ENCODE data around the gene BEND6. TPM values are rescaled to one million over a fixed set of nuclear protein-coding genes. Genes with fewer than 3 reads are reported as not detected.
A peak's percentile ranks its signal among the peaks of the same experiment; 100 is the strongest.

The BEND6 gene
- total RNA-seq, 1 experiment from 2014 or later, result 8.0 TPM

- DNase-seq (ENCODE audit: low read depth, low spot score) (no peak), ATAC-seq (no peak)
- H3K27ac ChIP-seq (ENCODE audit: low read length), result peak overlapping the region; percentile 95; the same call in 1 of the 2 replicates
- TF ChIP-seq, protein P1, sequence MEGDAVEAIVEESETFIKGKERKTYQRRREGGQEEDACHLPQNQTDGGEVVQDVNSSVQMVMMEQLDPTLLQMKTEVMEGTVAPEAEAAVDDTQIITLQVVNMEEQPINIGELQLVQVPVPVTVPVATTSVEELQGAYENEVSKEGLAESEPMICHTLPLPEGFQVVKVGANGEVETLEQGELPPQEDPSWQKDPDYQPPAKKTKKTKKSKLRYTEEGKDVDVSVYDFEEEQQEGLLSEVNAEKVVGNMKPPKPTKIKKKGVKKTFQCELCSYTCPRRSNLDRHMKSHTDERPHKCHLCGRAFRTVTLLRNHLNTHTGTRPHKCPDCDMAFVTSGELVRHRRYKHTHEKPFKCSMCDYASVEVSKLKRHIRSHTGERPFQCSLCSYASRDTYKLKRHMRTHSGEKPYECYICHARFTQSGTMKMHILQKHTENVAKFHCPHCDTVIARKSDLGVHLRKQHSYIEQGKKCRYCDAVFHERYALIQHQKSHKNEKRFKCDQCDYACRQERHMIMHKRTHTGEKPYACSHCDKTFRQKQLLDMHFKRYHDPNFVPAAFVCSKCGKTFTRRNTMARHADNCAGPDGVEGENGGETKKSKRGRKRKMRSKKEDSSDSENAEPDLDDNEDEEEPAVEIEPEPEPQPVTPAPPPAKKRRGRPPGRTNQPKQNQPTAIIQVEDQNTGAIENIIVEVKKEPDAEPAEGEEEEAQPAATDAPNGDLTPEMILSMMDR (IDR thresholded peaks at IDR 0.05), result no peak
- TF ChIP-seq SIN3A (IDR thresholded peaks at IDR 0.05; ENCODE audit: borderline replicate concordance, insufficient read depth, low read depth, low read length) (no peak), POLR2AphosphoS5 (IDR thresholded peaks at IDR 0.05; ENCODE audit: low read depth, low read length) (no peak), TCF7L2 (IDR thresholded peaks at IDR 0.05; ENCODE audit: low read depth, low read length) (no peak)
- TF ChIP-seq, protein P2, sequence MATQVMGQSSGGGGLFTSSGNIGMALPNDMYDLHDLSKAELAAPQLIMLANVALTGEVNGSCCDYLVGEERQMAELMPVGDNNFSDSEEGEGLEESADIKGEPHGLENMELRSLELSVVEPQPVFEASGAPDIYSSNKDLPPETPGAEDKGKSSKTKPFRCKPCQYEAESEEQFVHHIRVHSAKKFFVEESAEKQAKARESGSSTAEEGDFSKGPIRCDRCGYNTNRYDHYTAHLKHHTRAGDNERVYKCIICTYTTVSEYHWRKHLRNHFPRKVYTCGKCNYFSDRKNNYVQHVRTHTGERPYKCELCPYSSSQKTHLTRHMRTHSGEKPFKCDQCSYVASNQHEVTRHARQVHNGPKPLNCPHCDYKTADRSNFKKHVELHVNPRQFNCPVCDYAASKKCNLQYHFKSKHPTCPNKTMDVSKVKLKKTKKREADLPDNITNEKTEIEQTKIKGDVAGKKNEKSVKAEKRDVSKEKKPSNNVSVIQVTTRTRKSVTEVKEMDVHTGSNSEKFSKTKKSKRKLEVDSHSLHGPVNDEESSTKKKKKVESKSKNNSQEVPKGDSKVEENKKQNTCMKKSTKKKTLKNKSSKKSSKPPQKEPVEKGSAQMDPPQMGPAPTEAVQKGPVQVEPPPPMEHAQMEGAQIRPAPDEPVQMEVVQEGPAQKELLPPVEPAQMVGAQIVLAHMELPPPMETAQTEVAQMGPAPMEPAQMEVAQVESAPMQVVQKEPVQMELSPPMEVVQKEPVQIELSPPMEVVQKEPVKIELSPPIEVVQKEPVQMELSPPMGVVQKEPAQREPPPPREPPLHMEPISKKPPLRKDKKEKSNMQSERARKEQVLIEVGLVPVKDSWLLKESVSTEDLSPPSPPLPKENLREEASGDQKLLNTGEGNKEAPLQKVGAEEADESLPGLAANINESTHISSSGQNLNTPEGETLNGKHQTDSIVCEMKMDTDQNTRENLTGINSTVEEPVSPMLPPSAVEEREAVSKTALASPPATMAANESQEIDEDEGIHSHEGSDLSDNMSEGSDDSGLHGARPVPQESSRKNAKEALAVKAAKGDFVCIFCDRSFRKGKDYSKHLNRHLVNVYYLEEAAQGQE (IDR thresholded peaks at IDR 0.05; ENCODE audit: insufficient read depth in 1 of 2, low read depth in 2 of 2, low read length in 1 of 2), result no peak
- BruUV-seq (replicated peaks), result no TSS peak
- ChIA-PET CTCF (interaction anchor here (2.5 kb wide), 1 partner anchor 359 kb away, joined by 6 read pairs; no protein-coding TSS in a partner anchor), POLR2A (no interaction called here)
- peaks cover 13% of the 10 kb centered on the region for H3K36me3 ChIP-seq (ENCODE audit: control insufficient read depth, insufficient read depth, low read length)
- no peak overlapping the region; a peak in 2 of 4 replicates for H3K4me3 ChIP-seq (ENCODE audit: low read depth in 2 of 2, low read length in 2 of 2)
- no peaks in the 10 kb centered on the region for H3K9me3 ChIP-seq (ENCODE audit: control insufficient read depth, insufficient read depth, low read depth, low read length)
- no peaks in the 10 kb centered on the region for H3K27me3 ChIP-seq (ENCODE audit: control insufficient read depth, insufficient read depth, low read length)
- intact Hi-C loops (cut with micrococcal nuclease; ENCODE audit: unreplicated experiment) (loop anchor here (5.0 to 10.0 kb wide), 3 partner anchors 56 to 361 kb away; partner anchors contain the start of genes BAG2 and PRIM2), in situ Hi-C loops (cut with HindIII; ENCODE audit: low pct_unique_long_range_greater_than_20kb, low sequenced_read_pairs) (no loop called here)
- H3K4me1 ChIP-seq (ENCODE audit: control insufficient read depth, insufficient read depth, low read length), result peaks cover 33% of the 10 kb centered on the region
Measured at GRCh38 chr6:56956491-56956890, 1.6 kb downstream of the BEND6 start.

DNA sequence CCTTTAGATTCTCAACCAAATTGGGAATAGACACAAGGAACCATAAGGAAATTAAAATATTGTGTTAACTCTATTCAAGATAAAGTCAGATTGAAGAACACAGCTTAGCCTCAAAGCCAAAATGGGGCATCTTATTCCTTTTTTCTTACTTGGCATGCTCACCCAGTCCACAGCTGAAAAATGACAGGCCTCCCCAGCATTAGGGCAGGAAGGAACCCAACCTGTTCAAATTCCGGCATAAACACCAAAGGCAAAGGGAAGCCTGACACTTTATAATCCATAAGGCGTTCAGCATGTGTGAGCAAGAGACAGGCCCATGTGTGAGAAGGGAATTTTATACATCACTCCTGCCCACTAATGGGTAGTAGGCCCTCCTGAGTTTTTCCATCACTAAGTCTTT lies 2.9 kb downstream of the BEND6 start:
- intact Hi-C loops (cut with micrococcal nuclease; ENCODE audit: unreplicated experiment), result loop anchor here (5.0 to 10.0 kb wide), 3 partner anchors 54 to 359 kb away; partner anchors contain the start of genes BAG2 and PRIM2
- H3K4me3 ChIP-seq (ENCODE audit: low read depth in 2 of 2, low read length in 2 of 2), result no peak overlapping the region
- in situ Hi-C loops (cut with HindIII; ENCODE audit: low pct_unique_long_range_greater_than_20kb, low sequenced_read_pairs), result no loop called here
- no peak for ATAC-seq
- no peak for DNase-seq (ENCODE audit: low read depth, low spot score)
- ChIA-PET CTCF (interaction anchor here (1.9 kb wide), 1 partner anchor 53 kb away, joined by 5 read pairs; no protein-coding TSS in a partner anchor), POLR2A (no interaction called here)
- H3K27ac ChIP-seq (ENCODE audit: low read length), result no peak overlapping the region
- no peaks in the 10 kb centered on the region for H3K9me3 ChIP-seq (ENCODE audit: control insufficient read depth, insufficient read depth, low read depth, low read length)
- BruUV-seq (replicated peaks), result no TSS peak
- H3K4me1 ChIP-seq (ENCODE audit: control insufficient read depth, insufficient read depth, low read length), result peaks cover 24% of the 10 kb centered on the region
- no peak for TF ChIP-seq POLR2AphosphoS5 (IDR thresholded peaks at IDR 0.05; ENCODE audit: low read depth, low read length)
- TF ChIP-seq SIN3A (IDR thresholded peaks at IDR 0.05; ENCODE audit: borderline replicate concordance, insufficient read depth, low read depth, low read length), result no peak
- H3K27me3 ChIP-seq (ENCODE audit: control insufficient read depth, insufficient read depth, low read length), result no peaks in the 10 kb centered on the region
- peaks cover 3% of the 10 kb centered on the region for H3K36me3 ChIP-seq (ENCODE audit: control insufficient read depth, insufficient read depth, low read length)

- ATAC-seq, result no peak
- peaks cover 2% of the 10 kb centered on the region; the same call in 1 of the 2 replicates for H3K36me3 ChIP-seq (ENCODE audit: control insufficient read depth, insufficient read depth, low read length)
- in situ Hi-C loops (cut with HindIII; ENCODE audit: low pct_unique_long_range_greater_than_20kb, low sequenced_read_pairs), result no loop called here
- TF ChIP-seq SIN3A (IDR thresholded peaks at IDR 0.05; ENCODE audit: borderline replicate concordance, insufficient read depth, low read depth, low read length), result no peak
- TF ChIP-seq, protein P2 (IDR thresholded peaks at IDR 0.05; ENCODE audit: insufficient read depth in 1 of 2, low read depth in 2 of 2, low read length in 1 of 2), result no peak
- no peak overlapping the region; the same call in 1 of the 2 replicates for H3K27ac ChIP-seq (ENCODE audit: low read length)
- intact Hi-C loops (cut with micrococcal nuclease; ENCODE audit: unreplicated experiment), result loop anchor here (5.0 to 10.0 kb wide), 3 partner anchors 54 to 359 kb away; partner anchors contain the start of genes BAG2 and PRIM2
- no peak for DNase-seq (ENCODE audit: low read depth, low spot score)
- POLR2A ChIA-PET, result no interaction called here
- H3K9me3 ChIP-seq (ENCODE audit: control insufficient read depth, insufficient read depth, low read depth, low read length), result no peaks in the 10 kb centered on the region
- no peak overlapping the region for H3K4me3 ChIP-seq (ENCODE audit: low read depth in 2 of 2, low read length in 2 of 2)
- H3K27me3 ChIP-seq (ENCODE audit: control insufficient read depth, insufficient read depth, low read length), result no peaks in the 10 kb centered on the region
- H3K4me1 ChIP-seq (ENCODE audit: control insufficient read depth, insufficient read depth, low read length), result peaks cover 20% of the 10 kb centered on the region
- CTCF ChIA-PET, result interaction anchor here (1.9 kb wide), 1 partner anchor 54 kb away, joined by 5 read pairs; no protein-coding TSS in a partner anchor
- no TSS peak for BruUV-seq (replicated peaks)
Measured at GRCh38 chr6:56958481-56958880, 3.6 kb downstream of the BEND6 start.
